Glomerular visceral epithelial cell (primary cell): ENCODE measurements around the gene IGF1R.

ENCODE experiments used
- DNase-seq: peaks from one replicate; pipeline ENCODE4 v3.0.0-alpha.2; 2016; ENCODE audit errors: extremely low spot score

IGF1R gene

GRCh38 chr15:98774756-98775497 lies 126.6 kb downstream of the IGF1R start:
- no peak for DNase-seq

- no peak for DNase-seq
These were observed 127.3 kb downstream of the IGF1R start for GRCh38 chr15:98775498-98776230.

GRCh38 chr15:98776607-98777281 lies 128.4 kb downstream of the IGF1R start:
- peak; percentile 98 for DNase-seq

- no peak for DNase-seq
These were observed 129.1 kb downstream of the IGF1R start for GRCh38 chr15:98777426-98777825.

- DNase-seq = no peak
These were observed 130.1 kb downstream of the IGF1R start for GRCh38 chr15:98778263-98778959.

GRCh38 chr15:98778960-98779359 lies 130.6 kb downstream of the IGF1R start:
- no peak for DNase-seq

GRCh38 chr15:98779463-98780071 lies 131.2 kb downstream of the IGF1R start:
- DNase-seq = peak; percentile 77

GRCh38 chr15:98781838-98782237 lies 133.5 kb downstream of the IGF1R start:
- no peak for DNase-seq

- no peak for DNase-seq
These were observed 134.5 kb downstream of the IGF1R start for GRCh38 chr15:98782801-98783200.

- no peak for DNase-seq
These were observed 137.1 kb downstream of the IGF1R start for GRCh38 chr15:98785431-98785806.

GRCh38 chr15:98785807-98786621 lies 137.7 kb downstream of the IGF1R start:
- peak; percentile 63 for DNase-seq

- peak; percentile 53 for DNase-seq
These were observed 138.4 kb downstream of the IGF1R start for GRCh38 chr15:98786717-98787116.

- DNase-seq = peak; percentile 53
These were observed 138.9 kb downstream of the IGF1R start for GRCh38 chr15:98787194-98787593.

- peak; percentile 41 for DNase-seq
These were observed 139.8 kb downstream of the IGF1R start for GRCh38 chr15:98787936-98788757.

- DNase-seq = no peak
These were observed 140.7 kb downstream of the IGF1R start for GRCh38 chr15:98789020-98789419.

- no peak for DNase-seq
These were observed 141.9 kb downstream of the IGF1R start for GRCh38 chr15:98790270-98790669.

- no peak for DNase-seq
These were observed 142.8 kb downstream of the IGF1R start for GRCh38 chr15:98791046-98791701.

- no peak for DNase-seq
These were observed 143.8 kb downstream of the IGF1R start for GRCh38 chr15:98792117-98792516.

- DNase-seq = no peak
These were observed 145.9 kb downstream of the IGF1R start for GRCh38 chr15:98794211-98794610.
